ENCODE results near the gene FLOT1. TPM values are rescaled to one million over a fixed set of nuclear protein-coding genes. Genes with fewer than 3 reads are reported as not detected.

Gene FLOT1, protein sequence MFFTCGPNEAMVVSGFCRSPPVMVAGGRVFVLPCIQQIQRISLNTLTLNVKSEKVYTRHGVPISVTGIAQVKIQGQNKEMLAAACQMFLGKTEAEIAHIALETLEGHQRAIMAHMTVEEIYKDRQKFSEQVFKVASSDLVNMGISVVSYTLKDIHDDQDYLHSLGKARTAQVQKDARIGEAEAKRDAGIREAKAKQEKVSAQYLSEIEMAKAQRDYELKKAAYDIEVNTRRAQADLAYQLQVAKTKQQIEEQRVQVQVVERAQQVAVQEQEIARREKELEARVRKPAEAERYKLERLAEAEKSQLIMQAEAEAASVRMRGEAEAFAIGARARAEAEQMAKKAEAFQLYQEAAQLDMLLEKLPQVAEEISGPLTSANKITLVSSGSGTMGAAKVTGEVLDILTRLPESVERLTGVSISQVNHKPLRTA
- total RNA-seq: 82.2 and 94.0 TPM in 2 replicates

DNA sequence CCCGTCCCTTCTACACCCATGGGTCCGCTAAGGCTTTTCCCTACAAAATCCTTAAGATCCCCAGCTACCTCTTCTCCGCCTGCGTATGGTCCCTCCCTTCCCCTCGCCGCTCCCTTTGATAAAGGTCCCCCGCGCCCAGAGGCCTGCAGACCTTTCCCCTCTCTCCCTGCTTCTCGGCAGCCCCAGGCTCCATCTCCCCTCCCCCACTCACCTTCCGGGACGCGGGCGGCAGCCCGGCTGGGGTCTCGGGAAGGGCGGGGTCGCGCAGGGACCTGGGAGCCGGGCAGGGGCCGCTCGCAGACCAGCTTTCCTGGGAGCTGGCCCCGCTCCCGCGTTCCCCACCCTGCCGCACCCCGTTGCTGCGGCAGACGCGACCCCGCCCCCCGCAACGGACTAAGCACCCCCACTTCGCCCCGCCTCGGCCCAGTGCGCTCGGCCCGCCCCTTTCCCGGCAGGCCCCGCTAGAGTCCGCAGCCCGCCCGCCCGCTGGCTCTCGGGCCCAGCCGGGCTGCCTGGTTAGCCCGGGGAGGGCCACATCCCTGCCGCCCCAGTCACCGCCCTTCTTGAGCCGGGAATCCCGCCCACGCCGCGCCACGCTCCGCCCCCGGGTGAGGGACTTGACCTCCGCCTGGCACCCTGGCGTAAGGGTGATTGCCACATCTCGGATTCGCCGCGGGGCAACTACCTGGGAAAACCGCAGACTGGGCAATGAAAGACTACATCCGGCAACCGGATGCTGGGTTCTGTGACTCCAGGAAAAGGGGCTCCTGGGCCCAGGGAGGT lies at the start of gene FLOT1:
Gene FLOT1, minus strand, starts transcription at position 372 of the 783 bp plus-strand sequence. CDS start 498 bp downstream, outside the sequence.

DNA sequence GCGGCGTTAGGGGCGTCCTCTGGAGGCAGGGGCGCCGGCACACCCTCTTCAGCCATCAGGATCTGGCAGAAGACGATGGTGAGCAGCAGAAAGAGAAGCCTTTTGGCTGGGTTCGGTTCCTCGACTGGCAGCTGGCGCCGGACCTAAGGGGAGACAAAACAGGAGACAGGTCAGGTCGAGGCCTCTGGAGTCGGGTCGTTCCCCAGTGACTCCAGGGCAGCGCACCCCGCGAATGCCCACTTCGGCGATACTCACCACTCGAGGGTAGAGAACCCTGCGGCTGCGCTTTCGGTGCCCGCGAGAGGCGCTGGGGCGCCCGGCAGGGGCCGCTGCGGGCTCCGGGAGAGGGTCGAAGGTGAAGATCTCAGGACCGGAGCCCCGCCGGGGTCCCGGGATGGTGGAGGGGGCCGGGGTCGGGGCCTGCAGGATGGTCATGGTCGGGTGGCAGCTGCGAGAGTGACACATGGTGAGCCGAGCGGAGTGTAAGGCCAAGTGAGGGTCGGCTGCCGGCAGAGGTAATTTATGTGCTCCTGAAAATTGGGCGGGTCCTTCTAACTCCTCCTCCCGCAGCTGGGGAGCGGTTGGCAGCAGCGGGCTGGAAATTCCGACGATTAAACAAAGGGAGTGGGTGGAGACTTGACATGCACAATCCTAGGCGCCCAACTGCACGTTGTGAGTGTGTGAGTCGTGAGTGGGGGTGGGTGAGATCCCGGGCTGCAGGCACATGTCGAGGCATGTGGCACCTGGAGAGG lies 1.7 kb upstream of the FLOT1 start, which contains the start of gene IER3:
Gene IER3, minus strand, starts transcription at position 494 of the 752 bp plus-strand sequence. Its CDS starts 29 bp downstream, at position 465.

DNA sequence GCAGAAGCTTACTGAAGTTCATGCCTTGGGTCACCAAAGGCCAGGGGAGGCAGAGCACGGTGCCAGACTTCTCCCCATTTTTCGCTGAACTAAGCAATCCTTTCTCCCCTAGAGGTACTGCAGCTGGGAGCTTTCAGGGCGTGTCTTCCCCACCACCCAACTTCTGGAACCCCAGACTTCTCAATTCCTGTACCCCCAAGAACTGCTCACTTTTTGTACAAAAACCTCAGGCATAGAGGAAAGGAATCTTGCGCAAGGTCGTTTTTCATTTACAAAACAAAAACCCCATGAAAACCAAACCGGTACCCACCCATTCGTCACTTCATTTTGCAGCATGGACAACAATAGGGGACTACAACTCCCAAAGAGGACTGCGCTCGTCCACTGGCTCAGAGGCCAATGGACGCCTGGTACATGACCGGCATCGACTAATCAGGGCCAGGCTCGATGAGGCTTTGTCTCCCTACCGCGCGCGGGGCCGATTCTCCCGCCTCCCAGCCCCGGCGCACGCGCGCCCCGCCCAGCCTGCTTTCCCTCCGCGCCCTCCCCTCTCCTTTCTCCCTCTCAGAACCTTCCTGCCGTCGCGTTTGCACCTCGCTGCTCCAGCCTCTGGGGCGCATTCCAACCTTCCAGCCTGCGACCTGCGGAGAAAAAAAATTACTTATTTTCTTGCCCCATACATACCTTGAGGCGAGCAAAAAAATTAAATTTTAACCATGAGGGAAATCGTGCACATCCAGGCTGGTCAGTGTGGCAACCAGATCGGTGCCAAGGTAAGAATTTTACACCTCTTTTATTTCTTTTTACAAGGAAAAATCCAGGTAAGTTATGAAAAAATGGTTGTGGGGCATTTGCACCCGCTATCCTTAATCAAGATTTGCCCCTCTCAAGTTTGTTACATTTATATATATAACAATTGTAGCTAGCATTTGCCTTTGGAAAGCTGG lies 22.4 kb downstream of the FLOT1 start, which contains the start of gene TUBB:
Gene TUBB, plus strand, starts transcription at position 562 of the 947 bp plus-strand sequence. Its CDS starts 155 bp downstream, at position 717.

DNA sequence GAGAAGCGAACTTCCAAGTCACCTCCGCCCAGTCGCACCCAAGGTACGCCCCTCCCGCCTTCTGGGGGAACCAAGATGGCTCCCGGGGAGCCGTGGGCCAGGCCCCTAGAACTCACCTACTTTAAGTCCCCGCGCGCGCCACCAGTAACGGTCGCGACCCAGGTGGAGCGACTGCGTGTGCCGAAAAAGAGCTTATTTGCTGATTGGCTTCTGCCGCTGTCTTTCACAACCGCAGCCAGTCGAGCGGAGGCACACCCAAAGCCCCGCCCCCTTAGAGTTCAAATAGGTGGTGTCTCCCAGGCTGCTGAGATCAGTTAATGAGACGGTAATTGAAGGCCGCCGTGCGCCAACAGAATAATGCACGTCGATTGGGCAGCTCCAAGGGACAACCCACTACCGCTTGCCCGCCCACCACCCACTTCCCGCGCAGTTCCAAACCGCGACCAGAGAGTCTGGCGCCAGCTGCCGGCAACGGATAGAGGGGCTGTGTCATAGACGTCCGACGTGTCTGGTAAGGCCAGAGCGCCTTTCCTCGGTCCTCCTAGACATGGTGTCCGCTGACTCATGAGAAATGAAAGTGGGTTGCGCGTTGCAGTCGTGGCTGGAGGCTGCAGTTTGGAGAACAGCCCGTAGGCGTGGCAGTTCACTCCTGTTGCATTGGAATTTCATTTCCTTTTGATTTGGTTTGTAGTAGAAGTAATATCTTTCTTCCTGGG lies 25.2 kb downstream of the FLOT1 start, which contains the start of gene MDC1:
Gene MDC1, minus strand, starts transcription at position 153 of the 716 bp plus-strand sequence. CDS start 2,106 bp downstream, outside the sequence.

DNA sequence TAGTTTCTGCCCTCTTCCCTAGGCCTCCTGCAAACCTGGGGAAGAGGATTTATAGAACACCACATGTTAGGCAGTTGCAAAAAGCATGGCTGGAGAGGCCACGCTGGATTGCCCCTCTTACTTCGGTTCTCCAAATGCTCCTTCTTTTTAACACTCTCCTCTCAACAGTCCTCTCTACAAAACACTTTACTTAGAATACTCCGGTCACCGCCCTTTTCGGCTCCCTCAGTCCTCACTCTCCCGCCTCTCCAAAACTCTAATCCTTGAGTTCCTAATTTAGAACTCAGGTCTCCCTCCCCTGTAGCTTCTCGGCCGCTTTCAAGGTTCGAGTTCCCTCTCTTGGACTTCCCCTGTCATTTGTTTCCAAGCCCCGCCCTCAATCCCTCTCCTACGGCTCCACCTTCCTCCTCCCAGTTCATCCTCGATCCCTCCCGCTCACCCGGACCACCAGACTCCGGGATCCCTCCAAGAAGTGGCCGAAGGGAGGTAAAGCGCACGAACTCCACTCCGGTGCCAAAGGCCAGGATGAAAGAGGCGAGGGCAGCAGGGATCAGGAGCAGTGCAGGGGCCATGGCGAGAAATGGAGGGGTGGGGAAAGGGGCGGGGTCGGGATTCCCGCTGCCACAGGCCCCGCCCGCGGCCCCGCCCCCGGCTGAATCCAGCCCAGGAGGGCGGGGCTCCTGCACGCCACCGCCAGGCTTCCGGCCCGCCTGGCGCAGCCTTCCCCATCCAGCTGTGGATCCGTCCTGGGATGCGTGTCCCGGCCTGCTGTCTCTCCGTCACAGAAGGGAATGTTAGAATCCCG lies 51.9 kb downstream of the FLOT1 start, which contains the start of gene NRM:
Gene NRM, minus strand, starts transcription at position 582 of the 805 bp plus-strand sequence. Its CDS starts 10 bp downstream, at position 572.

DNA sequence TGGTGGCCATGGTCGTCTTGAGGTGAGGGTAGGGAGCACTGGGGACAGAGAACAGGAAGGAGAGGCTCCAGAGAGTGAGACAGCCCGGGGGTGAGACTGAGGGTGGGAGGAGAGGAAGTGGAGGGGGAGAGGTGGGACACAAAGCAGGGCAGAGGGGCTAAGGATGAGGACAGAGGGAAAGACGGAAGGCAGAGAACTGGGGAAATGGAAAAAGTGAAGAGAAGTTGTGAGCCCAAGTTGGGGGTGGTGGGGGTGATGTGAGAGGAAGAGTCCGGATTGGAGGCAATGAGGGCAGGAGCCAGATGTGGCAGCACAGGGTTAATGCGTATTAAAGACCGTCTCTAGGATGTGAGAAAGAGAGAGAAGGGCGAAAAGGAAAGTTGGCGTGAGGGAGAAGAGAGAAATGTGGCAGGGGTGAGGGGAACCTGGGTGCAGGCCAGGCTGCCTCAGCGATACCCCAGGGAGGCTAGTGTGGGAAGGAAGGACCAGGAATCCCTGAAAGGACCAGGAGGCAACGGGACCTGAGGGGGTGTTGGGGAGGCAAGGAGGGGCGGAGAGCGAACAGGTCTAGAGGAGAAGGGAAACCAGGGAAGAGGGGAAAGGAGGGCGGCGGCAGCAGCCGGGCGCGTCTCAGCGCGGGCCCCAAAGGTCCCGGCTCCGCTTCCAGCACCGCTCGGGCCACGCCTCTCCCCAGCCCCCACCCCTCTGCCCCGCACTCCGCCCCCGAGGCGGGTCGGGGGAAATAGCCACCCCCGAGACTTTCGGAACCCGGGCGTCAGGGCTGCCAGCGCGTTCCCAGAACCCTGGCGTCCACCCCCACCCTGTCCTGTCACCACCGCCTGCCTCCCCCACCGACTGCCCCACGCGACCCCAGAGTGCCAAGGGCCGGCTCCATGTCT lies 56.2 kb downstream of the FLOT1 start, which contains the start of gene PPP1R18:
Gene PPP1R18, minus strand, starts transcription at position 637 of the 899 bp plus-strand sequence. Its CDS starts 627 bp downstream, at position 10.

Other genes starting within 250 kb of the FLOT1 start
- gene GNL1, start 186.2 kb downstream of the FLOT1 start, total RNA-seq: 32.9 and 48.9 TPM in 2 replicates
- 1.3 and 3.2 TPM in 2 replicates for gene PRR3, start 185.4 kb downstream of the FLOT1 start, total RNA-seq
- 29.3 and 71.2 TPM in 2 replicates for gene ABCF1, start 171.2 kb downstream of the FLOT1 start, total RNA-seq
- gene PPP1R10, start 125.4 kb downstream of the FLOT1 start, total RNA-seq: 11.5 and 14.7 TPM in 2 replicates
- 25.9 and 46.6 TPM in 2 replicates for gene MRPS18B, start 124.8 kb downstream of the FLOT1 start, total RNA-seq
- 2.4 and 6.8 TPM in 2 replicates for gene ATAT1, start 115.8 kb downstream of the FLOT1 start, total RNA-seq
- 1.8 and 2.5 TPM in 2 replicates for gene C6orf136, start 95.6 kb downstream of the FLOT1 start, total RNA-seq
- 34.0 and 45.1 TPM in 2 replicates for gene DHX16, start 69.7 kb downstream of the FLOT1 start, total RNA-seq
- 47.6 and 53.7 TPM in 2 replicates for gene PPP1R18, start 56.0 kb downstream of the FLOT1 start, total RNA-seq
- gene NRM, start 51.7 kb downstream of the FLOT1 start, total RNA-seq: 2.4 and 3.1 TPM in 2 replicates
- gene MDC1, start 25.4 kb downstream of the FLOT1 start, total RNA-seq: 5.0 and 11.0 TPM in 2 replicates
- 319 and 527 TPM in 2 replicates for gene TUBB, start 22.3 kb downstream of the FLOT1 start, total RNA-seq
- gene IER3, start 1.9 kb upstream of the FLOT1 start, total RNA-seq: 63.0 and 94.9 TPM in 2 replicates
- gene DDR1, start 141.8 kb upstream of the FLOT1 start, total RNA-seq: 2.6 and 18.4 TPM in 2 replicates
- 7.6 and 21.7 TPM in 2 replicates for gene GTF2H4, start 165.5 kb upstream of the FLOT1 start, total RNA-seq
- 11.8 and 23.8 TPM in 2 replicates for gene VARS2, start 171.6 kb upstream of the FLOT1 start, total RNA-seq
- 0.16 TPM in 1 of 2 replicates, not detected in the other for gene SFTA2, start 189.5 kb upstream of the FLOT1 start, total RNA-seq
- gene MUCL3, start 198.3 kb upstream of the FLOT1 start, total RNA-seq: not detected in 2 replicates
- gene MUC21, start 241.0 kb upstream of the FLOT1 start, total RNA-seq: not detected in 2 replicates

Data from bladder microvascular endothelial cell (primary cell).